ENCODE data around the gene UBAC2.

GRCh38 chr13:99218969-99219368 lies 18.3 kb downstream of the UBAC2 start:
- no peak for TF ChIP-seq TAF1 (IDR thresholded peaks at IDR 0.05; ENCODE audit: low read depth, low read length)
- no peak for TF ChIP-seq POLR2A (IDR thresholded peaks at IDR 0.05; ENCODE audit: low read depth, low read length)
- no peak for TF ChIP-seq PAX5 (IDR thresholded peaks at IDR 0.05; ENCODE audit: insufficient read depth, low read length, severe bottlenecking)
- no peak for TF ChIP-seq POLR2AphosphoS5 (IDR thresholded peaks at IDR 0.05; ENCODE audit: low read depth, low read length)
- TF ChIP-seq SPI1 (IDR thresholded peaks at IDR 0.05; ENCODE audit: low read depth, low read length) = no peak
